GM21786 (cell line): ENCODE results near the gene LMF1.
A peak's percentile ranks its signal among the peaks of the same experiment; 100 is the strongest.

ENCODE experiments used
- ATAC-seq: cut with Tn5 transposase; IDR thresholded peaks from one replicate; pipeline ENCODE4 v1.9.1; 2021; ENCODE audit not compliant: unreplicated experiment

LMF1 gene

GRCh38 chr16:970766-971581 lies at the start of gene LMF1:
Gene LMF1 (minus strand): TSS chr16:970984. CDS start chr16:970980, 4 bp downstream.
- peak; percentile 75 for ATAC-seq

GRCh38 chr16:1020091-1020399 lies 49.3 kb upstream of the LMF1 start:
- ATAC-seq = no peak

GRCh38 chr16:1019231-1020090 lies 48.7 kb upstream of the LMF1 start:
- ATAC-seq = no peak

GRCh38 chr16:1018447-1019198 lies 47.8 kb upstream of the LMF1 start:
- ATAC-seq = no peak

GRCh38 chr16:1014771-1015495 lies 44.1 kb upstream of the LMF1 start:
- no peak for ATAC-seq

GRCh38 chr16:1014221-1014620 lies 43.4 kb upstream of the LMF1 start:
- no peak for ATAC-seq

GRCh38 chr16:1013593-1013900 lies 42.8 kb upstream of the LMF1 start:
- ATAC-seq = no peak

GRCh38 chr16:1012722-1013592 lies 42.2 kb upstream of the LMF1 start:
- no peak for ATAC-seq

- ATAC-seq = no peak
Measured at GRCh38 chr16:1012135-1012534, 41.4 kb upstream of the LMF1 start.

GRCh38 chr16:1011316-1012082 lies 40.7 kb upstream of the LMF1 start:
- ATAC-seq = no peak

- ATAC-seq = no peak
Measured at GRCh38 chr16:1010815-1011214, 40.0 kb upstream of the LMF1 start.

GRCh38 chr16:1010251-1010650 lies 39.5 kb upstream of the LMF1 start:
- ATAC-seq = no peak

GRCh38 chr16:1009358-1010150 lies 38.8 kb upstream of the LMF1 start:
- ATAC-seq = no peak

- no peak for ATAC-seq
Measured at GRCh38 chr16:1008085-1008484, 37.3 kb upstream of the LMF1 start.

- ATAC-seq = no peak
Measured at GRCh38 chr16:1007284-1007850, 36.6 kb upstream of the LMF1 start.

- no peak for ATAC-seq
Measured at GRCh38 chr16:1006781-1007180, 36.0 kb upstream of the LMF1 start.

- no peak for ATAC-seq
Measured at GRCh38 chr16:1005286-1005685, 34.5 kb upstream of the LMF1 start.
